Measurements from ENCODE around the gene SULT4A1. TPM values are rescaled to one million over a fixed set of nuclear protein-coding genes. Genes with fewer than 3 reads are reported as not detected.

The SULT4A1 gene
- total RNA-seq, 4 donors from 2014 or later, result 1.0 to 1.3 (median 1.3) TPM

GRCh38 chr22:43846966-43847365 is 15.3 kb downstream of the SULT4A1 start:
- intact Hi-C loops (cut with DNase I), result no loop called here

GRCh38 chr22:43845981-43846380 is 16.3 kb downstream of the SULT4A1 start:
- H3K4me1 ChIP-seq, result no peaks in the 10 kb centered on the region
- no peak for DNase-seq (ENCODE audit: extremely low spot score)
- no peak overlapping the region for H3K4me3 ChIP-seq
- no peaks in the 10 kb centered on the region for H3K9me3 ChIP-seq
- no peak overlapping the region for H3K27ac ChIP-seq (replicated peaks in 1 of 4)
- TF ChIP-seq CTCF (IDR thresholded peaks at IDR 0.05) (no peak), EP300 (IDR thresholded peaks at IDR 0.05) (no peak), POLR2AphosphoS5 (IDR thresholded peaks at IDR 0.05) (no peak), POLR2A (IDR thresholded peaks at IDR 0.05; ENCODE audit: low read depth) (no peak)
- intact Hi-C loops (cut with DNase I), result no loop called here
- peaks cover 0 to 52% (median 0%) of the 10 kb centered on the region in 4 donors for H3K27me3 ChIP-seq
- 73% methylated on average over 11 of the region's 11 CpGs for WGBS
- no peaks in the 10 kb centered on the region for H3K36me3 ChIP-seq

More at GRCh38 chr22:43846966-43847365, 15.3 kb downstream of the SULT4A1 start:
- no peak overlapping the region for H3K27ac ChIP-seq (replicated peaks in 1 of 4)
- no peaks in the 10 kb centered on the region for H3K36me3 ChIP-seq
- H3K27me3 ChIP-seq, result peaks cover 0 to 60% (median 0%) of the 10 kb centered on the region in 4 donors
- WGBS, result 87% methylated on average over 11 of the region's 11 CpGs
- no peak overlapping the region for H3K4me3 ChIP-seq
- TF ChIP-seq EP300 (IDR thresholded peaks at IDR 0.05) (no peak), POLR2A (IDR thresholded peaks at IDR 0.05; ENCODE audit: low read depth) (no peak), CTCF (IDR thresholded peaks at IDR 0.05) (no peak), POLR2AphosphoS5 (IDR thresholded peaks at IDR 0.05) (no peak)
- no peaks in the 10 kb centered on the region for H3K9me3 ChIP-seq
- no peaks in the 10 kb centered on the region for H3K4me1 ChIP-seq
- no peak for DNase-seq (ENCODE audit: extremely low spot score)

GRCh38 chr22:43844560-43845545 is 17.5 kb downstream of the SULT4A1 start:
- no peak overlapping the region for H3K27ac ChIP-seq (replicated peaks in 1 of 4)
- peaks cover 0 to 45% (median 0%) of the 10 kb centered on the region in 4 donors for H3K27me3 ChIP-seq
- 86% methylated on average over 17 of the region's 31 CpGs for WGBS
- no peaks in the 10 kb centered on the region for H3K4me1 ChIP-seq
- no peaks in the 10 kb centered on the region for H3K36me3 ChIP-seq
- intact Hi-C loops (cut with DNase I), result no loop called here
- no peak overlapping the region for H3K4me3 ChIP-seq
- DNase-seq (ENCODE audit: extremely low spot score), result no peak
- H3K9me3 ChIP-seq, result no peaks in the 10 kb centered on the region
- TF ChIP-seq CTCF (IDR thresholded peaks at IDR 0.05) (no peak), POLR2AphosphoS5 (IDR thresholded peaks at IDR 0.05) (no peak), POLR2A (IDR thresholded peaks at IDR 0.05; ENCODE audit: low read depth) (no peak), EP300 (IDR thresholded peaks at IDR 0.05) (no peak)

- DNase-seq (ENCODE audit: extremely low spot score), result no peak
- Histone ChIP-seq H3K27ac (replicated peaks in 1 of 4) (no peak overlapping the region), H3K4me3 (no peak overlapping the region), H3K4me1 (no peaks in the 10 kb centered on the region), H3K9me3 (no peaks in the 10 kb centered on the region), H3K27me3 (peaks cover 0 to 39% (median 0%) of the 10 kb centered on the region in 4 donors), H3K36me3 (no peaks in the 10 kb centered on the region)
- intact Hi-C loops (cut with DNase I), result no loop called here
- WGBS, result 79% methylated on average over 19 of the region's 21 CpGs
- TF ChIP-seq CTCF (IDR thresholded peaks at IDR 0.05), result no peak
- TF ChIP-seq EP300 (IDR thresholded peaks at IDR 0.05), result no peak
- TF ChIP-seq POLR2A (IDR thresholded peaks at IDR 0.05; ENCODE audit: low read depth), result no peak
- TF ChIP-seq POLR2AphosphoS5 (IDR thresholded peaks at IDR 0.05), result no peak
Measured at GRCh38 chr22:43843783-43844530, 18.4 kb downstream of the SULT4A1 start.
